GM18907 (cell line): ENCODE measurements around the gene NUTF2.
A peak's percentile ranks its signal among the peaks of the same experiment; 100 is the strongest.
"Not testable (repeated sequence)": the region's sequence is repeated elsewhere in the genome, so short reads cannot be mapped to it uniquely, and the experiment has no call there.

Experiments
- ATAC-seq: cut with Tn5 transposase; IDR thresholded peaks from one replicate; pipeline ENCODE4 v1.9.1; 2021; ENCODE audit warnings: mild to moderate bottlenecking, moderate library complexity; ENCODE audit not compliant: unreplicated experiment

NUTF2 gene

GRCh38 chr16:67837190-67837589 lies 9.5 kb upstream of the NUTF2 start:
- not testable (repeated sequence) for ATAC-seq

- no peak for ATAC-seq
Observed at GRCh38 chr16:67837811-67838210, 8.9 kb upstream of the NUTF2 start.

- no peak for ATAC-seq
Observed at GRCh38 chr16:67841198-67841815, 5.4 kb upstream of the NUTF2 start.

GRCh38 chr16:67841816-67842508 lies 4.8 kb upstream of the NUTF2 start, which contains the start of gene THAP11:
THAP11 (plus strand) TSS chr16:67842320; CDS start chr16:67842555, 235 bp downstream.
- ATAC-seq, result peak; percentile 57

GRCh38 chr16:67842509-67843342 lies 4.0 kb upstream of the NUTF2 start:
- peak; percentile 7 for ATAC-seq

- no peak for ATAC-seq
Observed at GRCh38 chr16:67843343-67843765, 3.4 kb upstream of the NUTF2 start.

- ATAC-seq, result no peak
Observed at GRCh38 chr16:67844497-67844896, 2.2 kb upstream of the NUTF2 start.

- ATAC-seq, result no peak
Observed at GRCh38 chr16:67845291-67846062, 1.3 kb upstream of the NUTF2 start.

- ATAC-seq, result no peak
Observed at GRCh38 chr16:67846063-67846319, 742 bp upstream of the NUTF2 start.

- ATAC-seq, result peak; percentile 41
Observed at GRCh38 chr16:67847064-67847861, 530 bp downstream of the NUTF2 start, which contains the start of gene CENPT. CENPT (minus strand) TSS chr16:67847693; CDS start chr16:67833859, 13,834 bp downstream.

GRCh38 chr16:67848118-67848517 lies 1.4 kb downstream of the NUTF2 start:
- ATAC-seq, result no peak

GRCh38 chr16:67853670-67854069 lies 6.9 kb downstream of the NUTF2 start:
- ATAC-seq, result no peak

GRCh38 chr16:67855789-67856188 lies 9.1 kb downstream of the NUTF2 start:
- ATAC-seq, result no peak

GRCh38 chr16:67856927-67857546 lies 10.3 kb downstream of the NUTF2 start:
- ATAC-seq, result no peak

- ATAC-seq, result no peak
Observed at GRCh38 chr16:67857547-67858233, 11.0 kb downstream of the NUTF2 start.

- ATAC-seq, result no peak
Observed at GRCh38 chr16:67858500-67858899, 11.8 kb downstream of the NUTF2 start.

GRCh38 chr16:67860589-67861398 lies 14.1 kb downstream of the NUTF2 start:
- no peak for ATAC-seq

- ATAC-seq, result no peak
Observed at GRCh38 chr16:67861877-67862276, 15.1 kb downstream of the NUTF2 start.
